Astrocyte (in vitro differentiated cells and primary cell): Measurements from ENCODE around the gene PLD5. TPM values are rescaled to one million over a fixed set of nuclear protein-coding genes. Genes with fewer than 3 reads are reported as not detected.

ENCODE experiments used
- DNase-seq: peaks from one replicate; pipeline ENCODE4 v3.0.0-alpha.2; 2010; ENCODE audit warnings: low read depth
- FAIRE-seq: peaks from 2 replicates; lab custom pipeline; 2011; peaks lifted over from hg19 to GRCh38; lab: Jason Lieb, UNC
- H2AFZ ChIP-seq: 2 replicates; pipeline ENCODE4 v1.6.0; 2012; ENCODE audit warnings: low read depth, low read length, inconsistent platforms
- H3K27ac ChIP-seq: 2 replicates; pipeline ENCODE4 v1.5.1; 2011; ENCODE audit warnings: low read depth, low read length, inconsistent platforms
- H3K27me3 ChIP-seq: 2 replicates; pipeline ENCODE4 v1.6.0; 2011; ENCODE audit warnings: low read length, inconsistent platforms; ENCODE audit not compliant: insufficient read depth
- H3K36me3 ChIP-seq: 2 replicates; pipeline ENCODE4 v1.5.1; 2011; ENCODE audit warnings: low read length, inconsistent platforms; ENCODE audit not compliant: insufficient read depth
- H3K4me1 ChIP-seq: 2 replicates; pipeline ENCODE4 v1.5.1; 2011; ENCODE audit warnings: low read length, inconsistent platforms; ENCODE audit not compliant: insufficient read depth
- H3K4me2 ChIP-seq: 2 replicates; pipeline ENCODE4 v1.6.0; 2012; ENCODE audit warnings: low read length, inconsistent platforms
- H3K4me3 ChIP-seq: 2 replicates; pipeline ENCODE4 v1.5.1; 2011; ENCODE audit warnings: low read depth, mild to moderate bottlenecking, low read length, inconsistent platforms; ENCODE audit not compliant: insufficient read depth
- H3K79me2 ChIP-seq: 2 replicates; pipeline ENCODE4 v1.6.0; 2012; ENCODE audit warnings: mild to moderate bottlenecking, low read length, inconsistent platforms; ENCODE audit not compliant: insufficient read depth
- H3K9ac ChIP-seq: 2 replicates; pipeline ENCODE4 v1.6.0; 2012; ENCODE audit warnings: mild to moderate bottlenecking, low read length, inconsistent platforms
- H3K9me3 ChIP-seq: 2 replicates; pipeline ENCODE4 v1.5.1; 2012; ENCODE audit warnings: low read depth, mild to moderate bottlenecking, low read length, inconsistent platforms; ENCODE audit not compliant: insufficient read depth
- H4K20me1 ChIP-seq: 2 replicates; pipeline ENCODE4 v1.6.0; 2012; ENCODE audit warnings: low read length, inconsistent platforms; ENCODE audit not compliant: insufficient read depth
- H3K27ac Mint-ChIP-seq: one replicate; pipeline ENCODE4 v1.8.0; 2021; ENCODE audit warnings: mild to moderate bottlenecking, mixed read lengths; ENCODE audit not compliant: unreplicated experiment
- H3K27me3 Mint-ChIP-seq: one replicate; pipeline ENCODE4 v1.8.0; 2021; ENCODE audit warnings: low read depth, mixed read lengths; ENCODE audit not compliant: unreplicated experiment
- H3K36me3 Mint-ChIP-seq: one replicate; pipeline ENCODE4 v1.8.0; 2021; ENCODE audit warnings: low read depth, mixed read lengths; ENCODE audit not compliant: unreplicated experiment
- H3K4me1 Mint-ChIP-seq: one replicate; pipeline ENCODE4 v1.8.0; 2021; ENCODE audit warnings: low read depth, mixed read lengths; ENCODE audit not compliant: unreplicated experiment
- H3K4me3 Mint-ChIP-seq: one replicate; pipeline ENCODE4 v1.8.0; 2021; ENCODE audit warnings: mild to moderate bottlenecking, moderate library complexity, mixed read lengths; ENCODE audit not compliant: unreplicated experiment
- H3K9me3 Mint-ChIP-seq: one replicate; pipeline ENCODE4 v1.8.0; 2021; ENCODE audit warnings: mild to moderate bottlenecking, mixed read lengths; ENCODE audit not compliant: unreplicated experiment
- EZH2 ChIP-seq: IDR thresholded peaks from 2 replicates; pipeline ENCODE4 v1.6.1; 2012; ENCODE audit warnings: mild to moderate bottlenecking, low read length, inconsistent platforms; ENCODE audit not compliant: insufficient read depth
- total RNA-seq: library from RNA; stranded (reverse); gene quantifications from 2 replicates; pipeline ENCODE4 v1.2.1, GENCODE V29; 2021
- TF ChIP-seq, protein P1 (sequence below): IDR thresholded peaks from 2 replicates; pipeline ENCODE4 v1.5.1; 2011; ENCODE audit warnings: low read depth, mild to moderate bottlenecking, inconsistent platforms, low read length, moderate library complexity; ENCODE audit not compliant: insufficient read depth

The PLD5 gene
- total RNA-seq, 1 donor from 2014 or later, result 4.9 TPM

- Histone ChIP-seq H3K4me3 (peak overlapping the region; percentile 37), H4K20me1 (peaks cover 3% of the 10 kb centered on the region), H3K27ac (no peak overlapping the region), H3K36me3 (no peaks in the 10 kb centered on the region), H3K79me2 (no peaks in the 10 kb centered on the region), H2AFZ (peak overlapping the region; percentile 52), H3K27me3 (peaks cover 27% of the 10 kb centered on the region), H3K4me1 (no peaks in the 10 kb centered on the region), H3K9ac (no peak overlapping the region), H3K4me2 (peak overlapping the region; percentile 81), H3K9me3 (no peaks in the 10 kb centered on the region)
- Mint-ChIP-seq H3K9me3 (no peaks in the 10 kb centered on the region), H3K4me3 (peak overlapping the region; percentile 83), H3K4me1 (peaks cover 2% of the 10 kb centered on the region), H3K27me3 (peaks cover 37% of the 10 kb centered on the region), H3K36me3 (no peaks in the 10 kb centered on the region), H3K27ac (peak overlapping the region; percentile 26)
- FAIRE-seq (no peak), DNase-seq (no peak)
- TF ChIP-seq, protein P1, sequence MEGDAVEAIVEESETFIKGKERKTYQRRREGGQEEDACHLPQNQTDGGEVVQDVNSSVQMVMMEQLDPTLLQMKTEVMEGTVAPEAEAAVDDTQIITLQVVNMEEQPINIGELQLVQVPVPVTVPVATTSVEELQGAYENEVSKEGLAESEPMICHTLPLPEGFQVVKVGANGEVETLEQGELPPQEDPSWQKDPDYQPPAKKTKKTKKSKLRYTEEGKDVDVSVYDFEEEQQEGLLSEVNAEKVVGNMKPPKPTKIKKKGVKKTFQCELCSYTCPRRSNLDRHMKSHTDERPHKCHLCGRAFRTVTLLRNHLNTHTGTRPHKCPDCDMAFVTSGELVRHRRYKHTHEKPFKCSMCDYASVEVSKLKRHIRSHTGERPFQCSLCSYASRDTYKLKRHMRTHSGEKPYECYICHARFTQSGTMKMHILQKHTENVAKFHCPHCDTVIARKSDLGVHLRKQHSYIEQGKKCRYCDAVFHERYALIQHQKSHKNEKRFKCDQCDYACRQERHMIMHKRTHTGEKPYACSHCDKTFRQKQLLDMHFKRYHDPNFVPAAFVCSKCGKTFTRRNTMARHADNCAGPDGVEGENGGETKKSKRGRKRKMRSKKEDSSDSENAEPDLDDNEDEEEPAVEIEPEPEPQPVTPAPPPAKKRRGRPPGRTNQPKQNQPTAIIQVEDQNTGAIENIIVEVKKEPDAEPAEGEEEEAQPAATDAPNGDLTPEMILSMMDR, result no peak
- TF ChIP-seq EZH2, result no peak
Observed at GRCh38 chr1:242525360-242525722, 844 bp upstream of the PLD5 start.

- Histone ChIP-seq H4K20me1 (peaks cover 3% of the 10 kb centered on the region), H2AFZ (peak overlapping the region; percentile 69), H3K4me1 (no peaks in the 10 kb centered on the region), H3K4me3 (peak overlapping the region; percentile 33), H3K9me3 (no peaks in the 10 kb centered on the region), H3K27ac (no peak overlapping the region), H3K36me3 (no peaks in the 10 kb centered on the region), H3K27me3 (peaks cover 27% of the 10 kb centered on the region), H3K79me2 (no peaks in the 10 kb centered on the region), H3K9ac (no peak overlapping the region), H3K4me2 (peak overlapping the region; percentile 81)
- Mint-ChIP-seq H3K4me3 (peak overlapping the region; percentile 75), H3K9me3 (no peaks in the 10 kb centered on the region), H3K27me3 (peaks cover 37% of the 10 kb centered on the region), H3K27ac (no peak overlapping the region), H3K36me3 (no peaks in the 10 kb centered on the region), H3K4me1 (peaks cover 2% of the 10 kb centered on the region)
- TF ChIP-seq EZH2, result peak; percentile 82
- TF ChIP-seq, protein P1, result no peak
- FAIRE-seq (no peak), DNase-seq (no peak)
Observed at GRCh38 chr1:242523719-242524570, 552 bp downstream of the PLD5 start.
